ENCODE results near the gene PRR9. TPM values are rescaled to one million over a fixed set of nuclear protein-coding genes. Genes with fewer than 3 reads are reported as not detected.
"Not testable (repeated sequence)": the region's sequence is repeated elsewhere in the genome, so short reads cannot be mapped to it uniquely, and the experiment has no call there.

Gene PRR9
- total and polyA plus RNA-seq, 9 donors = 0.13 to 1.3 TPM; not detected in 7

DNA sequence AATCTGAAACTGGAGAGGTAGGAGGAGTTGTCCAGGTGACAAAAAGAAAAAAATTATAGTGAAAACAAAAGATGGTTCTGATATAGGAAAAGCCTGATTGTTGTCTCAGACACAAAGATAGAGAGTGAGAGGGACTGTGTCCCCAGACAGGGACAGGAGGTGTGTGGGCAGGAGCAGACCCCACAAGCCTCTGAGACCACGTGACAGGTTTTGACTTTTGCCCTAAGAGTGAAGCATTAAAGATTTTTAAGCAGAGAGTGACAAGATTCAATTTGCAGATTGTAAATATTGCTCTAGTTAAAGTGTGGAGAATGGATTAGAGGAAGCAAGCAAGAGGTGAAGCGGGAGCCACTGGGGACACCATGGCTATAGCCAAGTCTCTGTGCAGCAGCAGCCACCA, 10.4 kb downstream of the PRR9 start:
- Histone ChIP-seq H3K27ac (no peak overlapping the region), H3K27me3 (no peaks in the 10 kb centered on the region), H3K4me3 (no peak overlapping the region), H3K4me1 (ENCODE audit: insufficient read depth) (no peaks in the 10 kb centered on the region), H3K9me3 (no peaks in the 10 kb centered on the region), H3K36me3 (no peaks in the 10 kb centered on the region)
- TF ChIP-seq, protein P1, sequence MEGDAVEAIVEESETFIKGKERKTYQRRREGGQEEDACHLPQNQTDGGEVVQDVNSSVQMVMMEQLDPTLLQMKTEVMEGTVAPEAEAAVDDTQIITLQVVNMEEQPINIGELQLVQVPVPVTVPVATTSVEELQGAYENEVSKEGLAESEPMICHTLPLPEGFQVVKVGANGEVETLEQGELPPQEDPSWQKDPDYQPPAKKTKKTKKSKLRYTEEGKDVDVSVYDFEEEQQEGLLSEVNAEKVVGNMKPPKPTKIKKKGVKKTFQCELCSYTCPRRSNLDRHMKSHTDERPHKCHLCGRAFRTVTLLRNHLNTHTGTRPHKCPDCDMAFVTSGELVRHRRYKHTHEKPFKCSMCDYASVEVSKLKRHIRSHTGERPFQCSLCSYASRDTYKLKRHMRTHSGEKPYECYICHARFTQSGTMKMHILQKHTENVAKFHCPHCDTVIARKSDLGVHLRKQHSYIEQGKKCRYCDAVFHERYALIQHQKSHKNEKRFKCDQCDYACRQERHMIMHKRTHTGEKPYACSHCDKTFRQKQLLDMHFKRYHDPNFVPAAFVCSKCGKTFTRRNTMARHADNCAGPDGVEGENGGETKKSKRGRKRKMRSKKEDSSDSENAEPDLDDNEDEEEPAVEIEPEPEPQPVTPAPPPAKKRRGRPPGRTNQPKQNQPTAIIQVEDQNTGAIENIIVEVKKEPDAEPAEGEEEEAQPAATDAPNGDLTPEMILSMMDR (IDR thresholded peaks at IDR 0.05) = no peak
- TF ChIP-seq POLR2A (IDR thresholded peaks at IDR 0.05) (no peak), EP300 (IDR thresholded peaks at IDR 0.05) (no peak)
- intact Hi-C loops (cut with DNase I) = no loop called here
- WGBS, 3 donors = 79 to 86% (median 83%) methylated on average over 2 of the region's 2 CpGs
- no peak for DNase-seq

DNA sequence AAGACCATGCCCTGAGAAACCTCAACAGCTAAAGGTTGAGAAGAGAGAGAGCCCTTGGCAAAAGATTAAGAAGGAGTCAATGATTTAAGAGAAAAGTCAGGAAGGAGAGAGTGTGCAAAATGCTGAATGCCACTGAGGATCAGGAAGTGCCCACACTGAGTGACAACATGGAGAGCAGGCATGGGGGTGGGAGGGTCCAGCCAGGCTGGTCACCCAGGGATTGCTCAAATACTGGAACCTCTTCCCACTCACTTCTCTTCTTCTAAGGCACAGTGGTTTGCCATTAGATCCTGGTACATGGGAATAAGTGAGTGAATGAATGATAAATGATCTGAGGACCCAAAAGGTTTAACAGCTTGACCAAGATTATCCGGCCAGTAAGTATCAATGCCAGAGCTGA, 11.1 kb downstream of the PRR9 start:
- intact Hi-C loops (cut with DNase I) = no loop called here
- WGBS, 3 donors = 87 to 93% (median 93%) methylated on average over 1 of the region's 1 CpG
- TF ChIP-seq, protein P1 (IDR thresholded peaks at IDR 0.05) = no peak
- TF ChIP-seq EP300 (IDR thresholded peaks at IDR 0.05) = no peak
- no peak for TF ChIP-seq POLR2A (IDR thresholded peaks at IDR 0.05)
- Histone ChIP-seq H3K27ac (no peak overlapping the region), H3K4me1 (ENCODE audit: insufficient read depth) (no peaks in the 10 kb centered on the region), H3K4me3 (no peak overlapping the region), H3K36me3 (no peaks in the 10 kb centered on the region), H3K27me3 (no peaks in the 10 kb centered on the region), H3K9me3 (no peaks in the 10 kb centered on the region)
- DNase-seq = no peak

DNA sequence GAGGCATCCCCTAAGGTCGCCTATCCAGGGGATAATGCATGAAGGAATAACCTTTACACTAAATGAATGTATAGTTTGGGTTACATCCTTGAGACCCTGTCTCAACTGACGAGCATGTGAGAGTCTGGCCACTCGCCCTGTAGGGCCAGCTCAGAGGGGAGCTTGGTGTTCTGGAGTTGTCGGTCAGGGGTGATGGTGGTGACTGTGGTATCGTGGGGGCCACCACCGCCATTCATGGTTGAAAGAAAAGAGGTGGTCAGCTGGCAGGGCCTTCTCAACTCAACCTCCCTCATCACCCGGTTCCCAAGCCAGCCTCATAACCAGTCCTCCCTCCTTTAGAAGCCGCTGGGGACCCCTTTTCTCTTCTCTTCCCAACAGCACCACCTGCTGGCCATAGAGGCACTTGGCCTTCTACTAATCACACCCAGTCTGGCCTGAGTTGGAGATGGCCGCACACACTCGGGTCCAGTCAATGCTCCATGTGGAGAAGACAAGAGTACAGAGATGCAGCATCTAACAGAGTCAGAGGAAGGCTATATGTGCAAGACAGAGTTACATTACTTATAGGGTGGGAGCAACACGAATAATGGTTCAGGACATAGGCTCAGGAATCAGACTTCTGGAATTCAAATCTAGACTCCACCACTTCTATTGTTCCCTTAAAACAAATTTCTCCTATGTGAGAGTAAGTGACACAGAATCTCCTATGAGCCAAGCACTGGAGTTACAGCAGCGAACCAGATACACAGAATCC, 11.9 kb downstream of the PRR9 start:
- H3K4me1 ChIP-seq (ENCODE audit: insufficient read depth); H3K36me3 ChIP-seq; H3K9me3 ChIP-seq; H3K27ac ChIP-seq; intact Hi-C loops (cut with DNase I); H3K4me3 ChIP-seq; H3K27me3 ChIP-seq: not testable (repeated sequence)
- peak in 3 of 5 donors; percentile 20 to 56 (median 52) for DNase-seq
- 64 to 69% (median 68%) methylated on average over 12 of the region's 12 CpGs for WGBS, 3 donors

DNA sequence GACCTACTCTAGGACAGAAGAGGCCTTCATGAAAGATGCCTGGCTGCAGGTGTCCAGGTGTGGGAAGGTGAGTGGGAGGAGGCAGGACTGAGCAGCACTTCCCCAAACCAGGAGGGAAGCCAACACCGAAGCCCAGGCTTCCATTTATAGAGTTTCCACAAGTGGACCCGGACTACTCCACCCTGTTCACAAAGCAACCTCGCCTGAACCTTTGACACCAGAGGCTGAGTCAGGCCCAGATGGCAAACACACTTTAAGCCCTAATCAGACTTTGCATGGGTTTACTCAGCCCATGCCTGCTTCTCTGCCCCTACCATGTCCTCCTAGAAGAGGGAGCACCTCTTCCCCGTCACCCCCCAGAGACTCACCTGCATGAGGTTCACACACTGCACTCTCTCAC, 14.0 kb downstream of the PRR9 start:
- 92 to 95% (median 94%) methylated on average over 4 of the region's 4 CpGs for WGBS, 3 donors
- intact Hi-C loops (cut with DNase I) = no loop called here
- TF ChIP-seq POLR2A (IDR thresholded peaks at IDR 0.05) = no peak
- TF ChIP-seq EP300 (IDR thresholded peaks at IDR 0.05) = no peak
- TF ChIP-seq, protein P1 (IDR thresholded peaks at IDR 0.05) = no peak
- no peak overlapping the region for H3K4me3 ChIP-seq
- H3K4me1 ChIP-seq (ENCODE audit: insufficient read depth) = no peaks in the 10 kb centered on the region
- no peak for DNase-seq
- no peaks in the 10 kb centered on the region for H3K36me3 ChIP-seq
- H3K27me3 ChIP-seq = no peaks in the 10 kb centered on the region
- no peak overlapping the region for H3K27ac ChIP-seq
- H3K9me3 ChIP-seq = no peaks in the 10 kb centered on the region

DNA sequence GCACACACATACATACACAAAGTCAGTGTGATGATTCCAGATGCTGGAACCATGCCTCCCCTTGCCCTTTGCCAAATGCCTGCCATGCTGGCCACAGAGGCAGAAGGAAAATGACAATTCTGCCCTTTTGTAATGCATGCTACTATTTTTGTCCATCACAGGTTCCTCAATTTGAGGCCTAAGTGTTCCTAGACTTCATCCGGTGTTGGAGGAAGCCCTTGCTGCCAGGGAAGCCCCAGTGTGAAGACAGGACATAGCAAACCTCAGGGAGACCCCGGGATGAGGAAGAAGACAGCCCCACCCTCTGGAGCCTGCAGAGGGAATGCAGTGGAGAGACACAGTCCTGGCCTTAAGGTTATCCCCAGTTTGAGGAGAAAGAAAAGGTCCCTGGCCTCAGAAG, 14.4 kb downstream of the PRR9 start:
- no peaks in the 10 kb centered on the region for H3K9me3 ChIP-seq
- DNase-seq = no peak
- no peaks in the 10 kb centered on the region for H3K36me3 ChIP-seq
- intact Hi-C loops (cut with DNase I) = no loop called here
- H3K4me1 ChIP-seq (ENCODE audit: insufficient read depth) = no peaks in the 10 kb centered on the region
- no peaks in the 10 kb centered on the region for H3K27me3 ChIP-seq
- TF ChIP-seq POLR2A (IDR thresholded peaks at IDR 0.05) (no peak), EP300 (IDR thresholded peaks at IDR 0.05) (no peak)
- TF ChIP-seq, protein P1 (IDR thresholded peaks at IDR 0.05) = no peak
- no peak overlapping the region for H3K27ac ChIP-seq
- WGBS, 3 donors = 74 to 84% (median 77%) methylated on average over 2 of the region's 2 CpGs
- no peak overlapping the region for H3K4me3 ChIP-seq
